Osteocyte (in vitro differentiated cells): ENCODE results near the gene APP. TPM values are rescaled to one million over a fixed set of nuclear protein-coding genes. Genes with fewer than 3 reads are reported as not detected.

Experiments
- DNase-seq: peaks from one replicate; pipeline ENCODE4 v3.0.0; 2021; ENCODE audit warnings: mixed read lengths; ENCODE audit not compliant: unreplicated experiment; ENCODE audit errors: extremely low spot score
- H3K27ac Mint-ChIP-seq: one replicate; pipeline ENCODE4 v1.8.0; 2021; ENCODE audit warnings: mild to moderate bottlenecking, mixed read lengths; ENCODE audit not compliant: unreplicated experiment
- H3K27me3 Mint-ChIP-seq: one replicate; pipeline ENCODE4 v1.8.0; 2021; ENCODE audit warnings: mixed read lengths; ENCODE audit not compliant: unreplicated experiment
- H3K36me3 Mint-ChIP-seq: one replicate; pipeline ENCODE4 v1.8.0; 2021; ENCODE audit warnings: mixed read lengths; ENCODE audit not compliant: unreplicated experiment
- H3K4me1 Mint-ChIP-seq: one replicate; pipeline ENCODE4 v1.8.0; 2021; ENCODE audit warnings: mixed read lengths; ENCODE audit not compliant: unreplicated experiment
- H3K4me3 Mint-ChIP-seq: one replicate; pipeline ENCODE4 v1.8.0; 2021; ENCODE audit warnings: mild to moderate bottlenecking, moderate library complexity, mixed read lengths; ENCODE audit not compliant: unreplicated experiment
- H3K9me3 Mint-ChIP-seq: one replicate; pipeline ENCODE4 v1.8.0; 2021; ENCODE audit warnings: mixed read lengths; ENCODE audit not compliant: unreplicated experiment
- total RNA-seq: library from RNA; stranded (reverse); gene quantifications from 2 replicates; pipeline ENCODE4 v1.2.1, GENCODE V29; 2021
- TF ChIP-seq, protein P1 (sequence below): fragments of 200-600 bp; sonication (generic); IDR thresholded peaks from 2 replicates; pipeline ENCODE4 v1.5.0; 2021; ENCODE audit warnings: antibody characterized with exemption, mild to moderate bottlenecking, moderate library complexity

The APP gene
- total RNA-seq, 1 donor from 2014 or later, result 698 TPM

DNA sequence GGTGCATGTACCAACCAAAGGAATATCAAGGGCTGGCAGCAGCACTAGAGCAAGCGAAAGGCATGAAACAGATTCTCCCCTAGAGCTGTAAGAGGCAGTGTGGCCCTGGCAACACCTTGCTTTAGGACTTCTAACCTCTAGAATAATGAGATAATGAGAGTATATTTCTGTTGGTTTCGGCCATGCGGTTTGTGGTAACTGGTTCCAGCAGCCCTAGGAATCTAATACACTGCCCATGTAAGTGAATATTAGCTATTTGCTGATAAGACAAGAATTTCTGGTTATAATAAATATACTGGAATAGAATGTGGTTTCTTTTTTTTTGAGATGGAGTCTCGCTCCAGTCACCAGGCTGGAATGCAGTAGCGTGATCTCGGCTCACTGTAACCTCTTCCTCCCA, 236.4 kb downstream of the APP start:
- DNase-seq, result no peak

DNA sequence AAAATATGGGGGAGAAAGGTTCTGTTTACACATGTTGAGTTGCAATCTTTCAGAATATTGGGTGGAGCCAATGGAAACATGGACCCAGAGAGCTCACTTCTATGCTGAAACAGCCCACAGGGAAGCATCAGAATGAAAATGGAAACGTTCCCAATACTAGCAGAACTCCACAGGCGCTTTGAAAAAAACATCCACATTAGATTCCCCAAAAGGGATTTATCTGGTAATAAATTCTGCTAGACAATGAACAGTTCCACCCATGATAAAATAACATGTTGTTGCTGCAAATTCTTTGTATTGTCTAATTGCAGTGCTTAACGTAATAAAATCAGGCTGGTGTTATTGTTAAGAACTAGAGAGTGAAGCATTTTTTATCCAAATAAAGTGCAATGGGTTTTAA, 238.8 kb downstream of the APP start:
- Mint-ChIP-seq H3K4me1 (peaks cover 17% of the 10 kb centered on the region), H3K36me3 (peaks cover 18% of the 10 kb centered on the region), H3K9me3 (no peaks in the 10 kb centered on the region), H3K27me3 (no peaks in the 10 kb centered on the region), H3K27ac (no peak overlapping the region), H3K4me3 (no peak overlapping the region)
- DNase-seq, result no peak
- TF ChIP-seq, protein P1, sequence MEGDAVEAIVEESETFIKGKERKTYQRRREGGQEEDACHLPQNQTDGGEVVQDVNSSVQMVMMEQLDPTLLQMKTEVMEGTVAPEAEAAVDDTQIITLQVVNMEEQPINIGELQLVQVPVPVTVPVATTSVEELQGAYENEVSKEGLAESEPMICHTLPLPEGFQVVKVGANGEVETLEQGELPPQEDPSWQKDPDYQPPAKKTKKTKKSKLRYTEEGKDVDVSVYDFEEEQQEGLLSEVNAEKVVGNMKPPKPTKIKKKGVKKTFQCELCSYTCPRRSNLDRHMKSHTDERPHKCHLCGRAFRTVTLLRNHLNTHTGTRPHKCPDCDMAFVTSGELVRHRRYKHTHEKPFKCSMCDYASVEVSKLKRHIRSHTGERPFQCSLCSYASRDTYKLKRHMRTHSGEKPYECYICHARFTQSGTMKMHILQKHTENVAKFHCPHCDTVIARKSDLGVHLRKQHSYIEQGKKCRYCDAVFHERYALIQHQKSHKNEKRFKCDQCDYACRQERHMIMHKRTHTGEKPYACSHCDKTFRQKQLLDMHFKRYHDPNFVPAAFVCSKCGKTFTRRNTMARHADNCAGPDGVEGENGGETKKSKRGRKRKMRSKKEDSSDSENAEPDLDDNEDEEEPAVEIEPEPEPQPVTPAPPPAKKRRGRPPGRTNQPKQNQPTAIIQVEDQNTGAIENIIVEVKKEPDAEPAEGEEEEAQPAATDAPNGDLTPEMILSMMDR, result no peak

More for the DNA sequence above, 236.4 kb downstream of the APP start:
- Mint-ChIP-seq H3K9me3 (no peaks in the 10 kb centered on the region), H3K4me1 (peaks cover 17% of the 10 kb centered on the region), H3K36me3 (peaks cover 15% of the 10 kb centered on the region), H3K4me3 (no peak overlapping the region), H3K27ac (peak overlapping the region; percentile 2), H3K27me3 (no peaks in the 10 kb centered on the region)
- TF ChIP-seq, protein P1, result no peak

DNA sequence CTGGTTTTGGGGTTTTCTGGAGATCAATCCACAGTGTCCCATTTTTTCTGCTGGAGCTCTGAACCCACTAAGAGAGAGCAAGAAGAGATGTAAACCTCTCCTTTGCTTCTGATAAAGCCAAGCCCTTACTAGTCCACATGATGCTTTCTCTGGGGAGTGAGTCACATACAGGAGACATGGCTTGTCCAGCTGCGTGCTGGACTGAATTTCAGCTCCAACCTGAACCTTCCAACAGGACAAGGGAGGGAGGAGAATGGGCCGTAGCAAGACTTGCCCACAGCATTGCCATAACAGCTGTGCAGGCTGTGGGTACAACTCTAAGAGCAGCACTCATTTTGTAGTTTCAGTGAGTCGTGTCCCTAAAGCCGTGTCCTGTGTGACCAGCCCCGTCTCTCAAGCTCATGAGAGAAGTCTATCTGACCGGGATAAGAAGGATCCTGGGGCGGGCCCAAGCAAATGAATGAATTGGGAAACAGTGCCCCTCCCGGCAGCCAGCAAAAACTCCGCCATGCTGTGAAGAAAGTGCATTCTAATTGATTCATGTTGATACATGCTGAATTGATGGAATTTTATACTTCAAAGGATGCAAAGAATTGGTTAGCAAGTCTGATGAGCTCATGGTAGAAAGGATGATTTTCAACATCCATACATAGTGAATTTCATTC, 240.6 kb downstream of the APP start:
- H3K4me1 Mint-ChIP-seq, result peaks cover 11% of the 10 kb centered on the region
- H3K4me3 Mint-ChIP-seq, result no peak overlapping the region

DNA sequence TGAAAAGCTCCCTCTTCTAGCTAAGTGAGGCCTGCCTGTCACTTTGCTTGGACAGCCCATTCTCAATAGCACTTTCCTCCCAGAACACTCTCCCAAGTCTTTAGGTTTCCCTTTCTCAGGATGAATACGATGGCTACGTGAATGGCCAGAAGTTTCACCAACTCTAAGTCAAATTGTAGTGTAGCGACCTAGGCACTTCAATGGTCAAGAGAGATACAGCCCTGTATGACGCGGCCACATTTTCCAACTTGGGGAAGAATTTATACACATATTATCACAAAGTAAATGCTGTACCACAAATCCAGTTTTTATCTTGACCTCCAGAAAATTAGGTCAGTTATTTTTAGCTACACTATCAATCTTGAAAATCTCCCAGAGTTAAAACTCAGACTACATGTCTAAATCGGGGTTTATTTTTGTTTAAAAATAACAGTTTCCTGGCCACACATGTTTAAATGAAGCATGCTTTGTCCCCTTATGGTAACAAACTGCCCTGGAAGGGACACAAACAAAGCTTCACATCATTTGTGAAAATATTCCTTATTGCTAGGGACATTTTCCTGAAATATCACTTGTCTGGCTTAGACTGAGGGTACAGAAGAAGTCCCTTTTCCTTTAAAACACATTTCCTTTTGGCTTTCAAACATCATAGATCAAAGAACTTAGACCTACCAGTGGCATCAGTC, 243.2 kb downstream of the APP start:
- Mint-ChIP-seq H3K4me1 (peaks cover 8% of the 10 kb centered on the region), H3K9me3 (no peaks in the 10 kb centered on the region), H3K27ac (no peak overlapping the region), H3K27me3 (no peaks in the 10 kb centered on the region), H3K36me3 (peaks cover 13% of the 10 kb centered on the region), H3K4me3 (no peak overlapping the region)
- DNase-seq, result no peak
- TF ChIP-seq, protein P1, result no peak

More for the DNA sequence above, 240.6 kb downstream of the APP start:
- TF ChIP-seq, protein P1, result no peak
- no peaks in the 10 kb centered on the region for H3K27me3 Mint-ChIP-seq
- H3K27ac Mint-ChIP-seq, result no peak overlapping the region
- no peaks in the 10 kb centered on the region for H3K9me3 Mint-ChIP-seq
- no peak for DNase-seq
- H3K36me3 Mint-ChIP-seq, result peaks cover 24% of the 10 kb centered on the region

DNA sequence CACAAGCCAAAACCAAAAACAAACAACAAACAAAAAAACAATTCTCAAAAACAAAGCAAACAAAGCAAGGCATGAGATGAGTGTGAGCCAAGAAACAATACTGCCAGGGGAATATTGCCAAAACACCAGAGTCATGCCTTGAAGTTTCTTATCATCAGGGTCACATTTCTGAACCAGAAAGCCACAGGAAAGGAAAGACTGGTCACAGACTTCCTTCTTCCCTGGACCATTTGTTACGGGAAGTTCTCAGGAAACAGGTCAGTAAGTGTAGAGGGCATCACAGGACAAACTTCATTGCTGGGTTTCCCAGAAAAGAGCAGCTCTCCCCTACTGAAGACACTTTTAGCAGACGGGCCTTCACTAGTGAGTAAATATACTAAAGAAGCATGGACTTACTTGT, 244.6 kb downstream of the APP start:
- TF ChIP-seq, protein P1, result no peak
- Mint-ChIP-seq H3K27ac (no peak overlapping the region), H3K9me3 (no peaks in the 10 kb centered on the region), H3K36me3 (peaks cover 13% of the 10 kb centered on the region), H3K4me1 (peaks cover 8% of the 10 kb centered on the region), H3K4me3 (no peak overlapping the region), H3K27me3 (no peaks in the 10 kb centered on the region)
- no peak for DNase-seq
